Measurements from ENCODE around the gene UBE2D1.

- TF ChIP-seq CTCF (IDR thresholded peaks at IDR 0.05) (no peak), POLR2A (IDR thresholded peaks at IDR 0.05) (no peak)
These were observed 54.2 kb downstream of the UBE2D1 start for GRCh38 chr10:58389024-58389423.

Measured in right lobe of liver (tissue), 4 donors.